B cell (primary cell): ENCODE measurements around the gene AP1M2. TPM values are rescaled to one million over a fixed set of nuclear protein-coding genes. Genes with fewer than 3 reads are reported as not detected.

Source experiments
- ATAC-seq: fragments of 200-7000 bp; cut with Tn5 transposase; one replicate; pipeline ENCODE4 v1.10.0; 2021; ENCODE audit warnings: low read depth, mild to moderate bottlenecking, moderate number of reproducible peaks, moderate library complexity
- CTCF ChIA-PET: fragments of 350-600 bp; sonication (Branson Sonifier 250); formaldehyde crosslinking; loops from one replicate; lab custom pipeline; 2021; ENCODE audit warnings: antibody characterized with exemption, inconsistent platforms; lab: Charles Lee
- POLR2A ChIA-PET: fragments of 350-600 bp; sonication (Branson Sonifier 250); formaldehyde crosslinking; loops from one replicate; lab custom pipeline; 2021; ENCODE audit warnings: antibody characterized with exemption; lab: Charles Lee
- DNase-seq: peaks from one replicate; pipeline ENCODE4 v3.0.0; 2013
- H2AFZ ChIP-seq: 2 replicates; pipeline ENCODE4 v1.6.1; 2012; ENCODE audit warnings: mild to moderate bottlenecking, low read depth, low read length; ENCODE audit not compliant: insufficient read depth, poor library complexity, severe bottlenecking
- H3K27ac ChIP-seq, 2 donors: 1 replicate in 1 of 2; 2 replicates in 1 of 2; pipeline ENCODE4 v1.5.1; 2012 to 2013; ENCODE audit warnings: low read length in 2 of 2, mild to moderate bottlenecking in 2 of 2, moderate library complexity in 1 of 2
- H3K27me3 ChIP-seq, 4 experiments: fragments of 200-600 bp in 1 of 4; sonication (generic) in 1 of 4; replicated peaks in 1 of 4; 1 replicate in 2 of 4; 2 replicates in 2 of 4; pipeline versions ENCODE4 v1.6.1 to v1.7.0; 2013 to 2016; ENCODE audit warnings: low read length in 3 of 4, mild to moderate bottlenecking in 2 of 4, mixed read lengths in 1 of 4, moderate library complexity in 1 of 4; ENCODE audit not compliant: insufficient read depth in 4 of 4, control insufficient read depth in 3 of 4; ENCODE audit errors: control extremely low read depth in 1 of 4
- H3K36me3 ChIP-seq, 2 experiments: replicated peaks in 1 of 2; 1 replicate in 1 of 2; 2 replicates in 1 of 2; pipeline versions ENCODE4 v1.6.1 to v1.7.1; 2013; ENCODE audit warnings: low read length in 1 of 2; ENCODE audit not compliant: insufficient read depth in 2 of 2, control insufficient read depth in 1 of 2; ENCODE audit errors: control extremely low read depth in 1 of 2, extremely low read depth in 1 of 2
- H3K4me1 ChIP-seq, 2 donors: fragments of 200-600 bp in 1 of 2; sonication (generic) in 1 of 2; 1 replicate in 1 of 2; 2 replicates in 1 of 2; pipeline versions ENCODE4 v1.5.1 to v1.6.1; 2013 to 2017; ENCODE audit warnings: low read length in 2 of 2; ENCODE audit not compliant: control insufficient read depth in 2 of 2, insufficient read depth in 2 of 2
- H3K4me2 ChIP-seq: replicated peaks from 2 replicates; pipeline ENCODE3; 2012; ENCODE audit warnings: mild to moderate bottlenecking, low read depth, low read length; ENCODE audit not compliant: poor library complexity, severe bottlenecking
- H3K4me3 ChIP-seq, 5 experiments: fragments of 200-600 bp in 1 of 5; sonication (generic) in 1 of 5; 1 replicate in 3 of 5; 2 replicates in 2 of 5; pipeline versions ENCODE4 v1.5.1 to v1.7.0; 2011 to 2016; ENCODE audit warnings: low read length in 4 of 5, mild to moderate bottlenecking in 4 of 5, low read depth in 2 of 5, control low read depth in 1 of 5, moderate library complexity in 1 of 5; ENCODE audit not compliant: insufficient read depth in 1 of 5; ENCODE audit errors: control extremely low read depth in 1 of 5, extremely low read depth in 1 of 5
- H3K79me2 ChIP-seq: fragments of 200-600 bp; sonication (generic); one replicate; pipeline ENCODE4 v1.6.0; 2016; ENCODE audit warnings: low read length; ENCODE audit not compliant: control insufficient read depth, insufficient read depth
- H3K9ac ChIP-seq: fragments of 200-600 bp; sonication (generic); 2 replicates; pipeline ENCODE4 v1.6.1; 2017; ENCODE audit warnings: mild to moderate bottlenecking, low read length, moderate library complexity
- H3K9me3 ChIP-seq, 3 donors: one replicate each; pipeline versions ENCODE4 v1.6.1 to v1.7.1; 2013; ENCODE audit warnings: low read length in 2 of 3; ENCODE audit not compliant: control insufficient read depth in 2 of 3, insufficient read depth in 1 of 3; ENCODE audit errors: control extremely low read depth in 1 of 3
- H4K20me1 ChIP-seq: 2 replicates; pipeline ENCODE4 v1.6.0; 2012; ENCODE audit warnings: mild to moderate bottlenecking, low read length; ENCODE audit not compliant: insufficient read depth, control insufficient read depth, poor library complexity, severe bottlenecking
- H3K27ac Mint-ChIP-seq: one replicate; pipeline ENCODE4 v1.8.0; 2021; ENCODE audit warnings: mixed read lengths
- H3K27me3 Mint-ChIP-seq: one replicate; pipeline ENCODE4 v1.8.0; 2021; ENCODE audit warnings: mixed read lengths
- H3K4me1 Mint-ChIP-seq: one replicate; pipeline ENCODE4 v1.8.0; 2021; ENCODE audit warnings: mixed read lengths
- H3K4me3 Mint-ChIP-seq: one replicate; pipeline ENCODE4 v1.8.0; 2021; ENCODE audit warnings: mixed read lengths
- H3K9me3 Mint-ChIP-seq: one replicate; pipeline ENCODE4 v1.8.0; 2022; ENCODE audit warnings: mixed read lengths; ENCODE audit not compliant: insufficient read depth
- EZH2 ChIP-seq: IDR thresholded peaks from 2 replicates; pipeline ENCODE4 v1.6.1; 2012; ENCODE audit warnings: borderline replicate concordance, low read depth, mild to moderate bottlenecking, moderate library complexity, low read length; ENCODE audit not compliant: insufficient read depth, poor library complexity, severe bottlenecking
- WGBS: methylation state at CpG from one replicate; pipeline ENCODE4 v1.1.5; 2013; ENCODE audit warnings: missing lambda C conversion rate; ENCODE audit not compliant: insufficient coverage; 5-methylcytosine and 5-hydroxymethylcytosine counted together
- intact Hi-C: fragments of 100-400 bp; cut with micrococcal nuclease; formaldehyde crosslinking; loops from one replicate; pipeline ENCODE4 v1.10.0; 2022
- polyA plus RNA-seq: library from polyadenylated mRNA; depleted of rRNA; stranded (reverse); fragments of >200 nt; gene quantifications from 2 replicates; pipeline ENCODE4 v1.2.3, GENCODE V29; 2012
- total RNA-seq, 2 donors: library from RNA; stranded (reverse); fragments of 120-200 nt in 1 of 2; gene quantifications; 1 replicate in 1 of 2; 2 replicates in 1 of 2; pipeline versions ENCODE4 v1.2.3 to v1.2.4, GENCODE V29; 2013 to 2022
- TF ChIP-seq, protein P1 (sequence below): fragments of 200-600 bp; IDR thresholded peaks from one replicate; pipeline ENCODE4 v1.8.0; 2022; ENCODE audit warnings: antibody characterized with exemption, mild to moderate bottlenecking

Gene AP1M2
- total and polyA plus RNA-seq, 2 donors (not counting 1 experiment from before 2014, with no cell fraction given) = not detected

- Mint-ChIP-seq H3K4me3 (no peak overlapping the region), H3K27me3 (no peaks in the 10 kb centered on the region), H3K27ac (no peak overlapping the region), H3K4me1 (peaks cover 30% of the 10 kb centered on the region), H3K9me3 (no peaks in the 10 kb centered on the region)
- 60% methylated on average over 4 of the region's 7 CpGs for WGBS
- Histone ChIP-seq H3K4me2 (no peak overlapping the region), H3K79me2 (peaks cover 10% of the 10 kb centered on the region), H3K36me3 (no peaks in the 10 kb centered on the region), H3K27ac (no peak overlapping the region), H3K9me3 (no peaks in the 10 kb centered on the region), H3K27me3 (no peaks in the 10 kb centered on the region), H3K4me1 (peaks cover 30 to 45% of the 10 kb centered on the region in 2 donors), H4K20me1 (no peaks in the 10 kb centered on the region), H3K9ac (no peak overlapping the region), H2AFZ (no peak overlapping the region), H3K4me3 (no peak overlapping the region)
- TF ChIP-seq EZH2 = no peak
- TF ChIP-seq, protein P1, sequence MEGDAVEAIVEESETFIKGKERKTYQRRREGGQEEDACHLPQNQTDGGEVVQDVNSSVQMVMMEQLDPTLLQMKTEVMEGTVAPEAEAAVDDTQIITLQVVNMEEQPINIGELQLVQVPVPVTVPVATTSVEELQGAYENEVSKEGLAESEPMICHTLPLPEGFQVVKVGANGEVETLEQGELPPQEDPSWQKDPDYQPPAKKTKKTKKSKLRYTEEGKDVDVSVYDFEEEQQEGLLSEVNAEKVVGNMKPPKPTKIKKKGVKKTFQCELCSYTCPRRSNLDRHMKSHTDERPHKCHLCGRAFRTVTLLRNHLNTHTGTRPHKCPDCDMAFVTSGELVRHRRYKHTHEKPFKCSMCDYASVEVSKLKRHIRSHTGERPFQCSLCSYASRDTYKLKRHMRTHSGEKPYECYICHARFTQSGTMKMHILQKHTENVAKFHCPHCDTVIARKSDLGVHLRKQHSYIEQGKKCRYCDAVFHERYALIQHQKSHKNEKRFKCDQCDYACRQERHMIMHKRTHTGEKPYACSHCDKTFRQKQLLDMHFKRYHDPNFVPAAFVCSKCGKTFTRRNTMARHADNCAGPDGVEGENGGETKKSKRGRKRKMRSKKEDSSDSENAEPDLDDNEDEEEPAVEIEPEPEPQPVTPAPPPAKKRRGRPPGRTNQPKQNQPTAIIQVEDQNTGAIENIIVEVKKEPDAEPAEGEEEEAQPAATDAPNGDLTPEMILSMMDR = no peak
- intact Hi-C loops = no loop called here
- no peak for DNase-seq
- ChIA-PET CTCF (interaction anchor here (1.6 to 1.8 kb wide), 2 partner anchors 11 to 51 kb away, joined by 4 to 12 read pairs; no protein-coding TSS in a partner anchor), POLR2A (no interaction called here)
- no peak for ATAC-seq
Observed at GRCh38 chr19:10593148-10593547, 6.0 kb upstream of the AP1M2 start.

DNA sequence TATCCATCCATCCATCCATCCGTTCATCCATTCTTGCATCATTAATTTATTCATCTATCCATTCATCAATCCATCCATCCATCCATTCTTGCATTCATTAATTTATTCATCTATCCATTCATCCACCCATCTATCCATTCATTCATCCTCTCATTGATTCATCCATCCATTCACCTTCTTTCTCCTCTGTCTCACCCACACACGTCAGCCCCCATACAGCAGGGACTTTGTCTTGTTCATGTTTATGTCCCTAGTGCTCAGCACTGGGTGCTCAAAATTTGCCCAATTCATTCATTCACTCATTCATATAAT lies 683 bp upstream of the AP1M2 start:
- Histone ChIP-seq H4K20me1 (no peaks in the 10 kb centered on the region), H3K27ac (no peak overlapping the region), H3K9ac (no peak overlapping the region), H2AFZ (no peak overlapping the region), H3K4me3 (no peak overlapping the region), H3K79me2 (no peaks in the 10 kb centered on the region), H3K4me2 (no peak overlapping the region), H3K9me3 (no peaks in the 10 kb centered on the region), H3K27me3 (no peaks in the 10 kb centered on the region), H3K36me3 (no peaks in the 10 kb centered on the region), H3K4me1 (no peaks in the 10 kb centered on the region)
- CTCF ChIA-PET = no interaction called here
- no peaks in the 10 kb centered on the region for H3K9me3 Mint-ChIP-seq
- intact Hi-C loops = no loop called here
- no peak for ATAC-seq
- H3K4me3 Mint-ChIP-seq = no peak overlapping the region
- peaks cover 4% of the 10 kb centered on the region for H3K27me3 Mint-ChIP-seq
- 89% methylated on average over 2 of the region's 2 CpGs for WGBS
- peaks cover 11% of the 10 kb centered on the region for H3K4me1 Mint-ChIP-seq
- TF ChIP-seq EZH2 = no peak
- TF ChIP-seq, protein P1 = no peak
- no peak overlapping the region for H3K27ac Mint-ChIP-seq
- no peak for DNase-seq
- POLR2A ChIA-PET = interaction anchor here (0.6 kb wide), 1 partner anchor 11 kb away, joined by 3 read pairs; no protein-coding TSS in a partner anchor
